IPS-18c (cell line): Measurements from ENCODE around the gene RETREG2.

Source experiments
- H3K4me3 ChIP-seq: 2 replicates; pipeline ENCODE4 v1.7.0; 2013; ENCODE audit warnings: low read depth, mild to moderate bottlenecking, low read length, moderate library complexity; ENCODE audit not compliant: insufficient read depth
- H3K9me3 ChIP-seq: one replicate; pipeline ENCODE4 v1.6.1; 2013; ENCODE audit warnings: mild to moderate bottlenecking, low read length, moderate library complexity; ENCODE audit not compliant: control insufficient read depth, insufficient read depth

RETREG2 gene

DNA sequence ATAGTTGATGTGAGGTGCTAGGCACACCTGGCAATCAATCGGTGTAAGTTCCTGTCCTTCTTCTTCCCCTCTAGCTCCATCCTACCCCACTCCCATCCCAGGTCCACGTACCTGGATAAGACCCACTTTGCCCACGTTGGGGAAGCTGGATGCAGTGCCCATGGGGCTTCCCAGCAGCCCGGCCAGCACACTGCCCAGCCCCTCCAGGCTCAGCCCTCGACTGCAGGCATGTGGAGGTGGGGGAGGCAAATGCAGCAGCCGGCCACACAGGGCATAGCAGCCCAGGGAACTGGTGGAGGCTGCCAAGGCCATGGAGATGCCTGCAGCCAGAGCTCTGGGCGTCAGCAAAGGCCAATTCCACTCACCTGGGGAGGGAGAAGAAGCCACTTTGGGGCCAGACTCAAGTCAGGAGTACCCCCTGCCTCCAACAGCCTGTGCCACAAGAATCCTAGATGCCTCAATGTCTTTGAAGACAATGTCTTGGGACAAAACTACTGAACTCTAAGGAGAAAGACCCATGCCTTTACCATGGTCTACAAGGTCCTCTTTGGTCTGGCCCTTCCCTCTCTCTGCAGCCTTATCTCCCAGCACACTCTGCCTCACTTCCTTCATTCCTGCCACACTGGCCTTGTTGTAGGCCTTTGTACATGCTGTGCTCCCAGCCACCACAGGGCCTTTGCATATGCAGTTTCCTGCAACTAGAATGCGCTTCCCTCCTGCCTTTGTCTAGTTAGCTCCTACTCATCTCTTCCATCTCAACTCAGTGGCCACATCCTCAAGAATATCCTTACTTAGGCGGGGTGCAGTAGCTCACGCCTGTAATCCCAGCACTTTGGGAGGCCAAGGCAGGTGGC, 12.8 kb upstream of the RETREG2 start:
- Histone ChIP-seq H3K4me3 (no peak overlapping the region), H3K9me3 (peaks cover 2% of the 10 kb centered on the region)

DNA sequence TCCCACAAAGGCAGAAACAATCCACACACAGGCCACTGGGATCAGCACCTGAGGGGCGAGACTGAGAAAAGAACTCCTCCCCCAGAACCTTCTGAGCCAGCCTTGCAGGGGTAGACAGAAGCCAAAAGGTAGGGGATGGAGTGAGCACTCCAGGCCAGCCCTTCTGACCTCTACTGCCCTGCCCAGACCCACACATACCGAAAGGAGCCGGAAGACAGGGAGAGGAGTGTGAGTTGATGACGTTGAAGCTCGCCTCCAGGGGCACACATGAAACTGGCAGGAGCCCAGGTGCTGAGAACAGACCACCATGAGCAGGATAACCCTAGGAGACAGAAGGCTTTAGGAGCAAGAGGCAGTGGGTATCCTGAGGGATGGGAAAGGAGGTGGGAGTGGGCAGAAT, 10.1 kb upstream of the RETREG2 start:
- Histone ChIP-seq H3K4me3 (no peak overlapping the region), H3K9me3 (peaks cover 1% of the 10 kb centered on the region)

DNA sequence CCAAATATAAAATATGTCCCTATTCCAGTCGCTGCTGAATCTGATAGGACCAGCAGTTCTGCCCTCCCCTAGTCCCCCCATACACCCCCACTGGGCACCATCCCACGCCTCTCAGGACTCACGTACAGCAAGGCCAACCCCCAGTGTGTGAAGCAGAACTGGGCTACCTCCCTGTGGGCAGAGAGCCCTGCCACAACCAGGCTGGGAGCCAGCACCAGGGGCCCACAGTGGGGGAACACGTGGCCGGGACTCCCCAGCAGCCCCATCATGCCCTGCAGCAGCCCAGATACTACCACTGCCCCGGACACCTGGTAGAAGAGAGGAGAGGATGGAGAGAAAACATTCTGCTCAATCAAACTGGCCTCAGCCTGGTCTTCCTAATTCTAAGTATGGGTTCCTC, 9.5 kb upstream of the RETREG2 start:
- Histone ChIP-seq H3K4me3 (no peak overlapping the region), H3K9me3 (no peaks in the 10 kb centered on the region)

DNA sequence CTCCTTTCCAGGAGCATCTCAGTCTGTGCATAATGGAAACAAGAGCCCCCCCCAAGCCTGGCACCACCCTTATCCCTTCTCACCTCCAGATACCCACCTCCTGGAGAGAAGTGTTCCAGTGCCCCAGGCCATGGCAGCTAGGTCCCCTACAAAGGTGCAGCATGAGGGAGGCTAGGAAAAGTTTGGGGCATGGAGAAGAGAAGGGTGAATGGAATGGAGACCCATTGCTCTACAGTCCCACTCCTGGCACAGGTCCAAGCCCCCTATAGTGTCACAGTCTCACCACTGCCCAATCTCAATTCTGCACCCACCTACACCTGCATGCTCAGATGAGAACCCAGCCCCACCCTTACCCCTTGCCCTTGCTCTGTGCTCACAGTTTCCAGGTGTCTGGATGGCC, 9.1 kb upstream of the RETREG2 start:
- H3K4me3 ChIP-seq = no peak overlapping the region
- H3K9me3 ChIP-seq = no peaks in the 10 kb centered on the region

DNA sequence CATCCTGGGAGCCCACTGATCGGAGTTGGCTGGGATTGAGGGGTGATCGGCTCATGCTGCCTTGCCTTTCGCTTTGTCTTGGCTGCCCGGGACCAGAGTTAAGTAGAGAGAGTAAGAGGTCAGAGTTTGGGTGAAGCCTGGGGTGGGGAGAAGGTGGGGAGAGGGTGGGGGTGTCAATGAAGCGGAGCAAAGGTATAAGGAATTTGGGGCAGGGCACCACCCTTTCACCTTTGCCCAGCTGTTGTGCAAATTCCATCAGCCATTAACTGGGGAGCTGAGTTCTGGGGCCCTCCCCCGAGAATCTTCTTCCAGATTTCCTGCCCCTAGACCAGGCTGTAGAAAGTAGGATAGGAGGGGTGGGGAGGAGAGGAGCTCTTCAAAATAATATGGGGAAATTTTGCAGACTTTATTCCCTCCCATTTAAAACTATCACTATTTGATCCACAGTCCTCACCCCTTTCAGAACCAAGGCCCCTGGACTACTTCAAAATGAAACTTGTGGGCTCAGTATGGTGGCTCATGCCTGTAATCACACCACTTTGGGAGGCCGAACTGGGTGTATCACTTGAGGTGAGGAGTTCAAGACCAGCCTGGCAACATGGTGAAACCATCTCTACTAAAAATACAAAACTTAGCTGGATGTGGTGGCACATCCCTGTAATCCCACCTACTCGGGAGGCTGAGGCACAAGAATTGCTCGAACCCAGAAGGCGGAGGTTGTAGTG, 8.0 kb upstream of the RETREG2 start, which contains the start of gene SLC23A3:
Gene SLC23A3, minus strand, starts transcription at position 100 of the 725 bp plus-strand sequence. Its CDS starts 45 bp downstream, at position 55.
- Histone ChIP-seq H3K4me3 (no peak within 1 kb of the TSS), H3K9me3 (no peaks in the 10 kb centered on the region)

DNA sequence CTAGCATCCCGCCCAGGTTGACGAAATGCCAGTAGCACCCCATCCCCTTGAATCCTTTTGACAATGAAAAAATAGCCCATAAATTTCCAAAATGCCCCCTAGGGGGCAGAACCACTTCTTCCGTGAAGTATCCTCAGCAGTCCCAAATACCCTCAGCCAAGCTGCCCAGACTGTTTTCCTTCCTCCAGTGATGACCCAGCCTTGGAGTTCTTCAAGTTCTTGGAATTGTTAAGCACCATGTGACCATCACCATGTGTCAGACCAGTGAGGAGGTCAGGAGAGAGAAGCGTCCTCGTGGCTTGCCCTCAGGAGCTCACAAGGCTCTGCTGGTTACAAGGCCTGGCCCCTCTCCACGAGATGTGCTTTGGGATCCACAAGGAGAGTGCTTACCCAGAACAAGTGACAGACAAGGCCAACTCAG, 6.8 kb upstream of the RETREG2 start:
- no peak overlapping the region for H3K4me3 ChIP-seq
- H3K9me3 ChIP-seq = no peaks in the 10 kb centered on the region

DNA sequence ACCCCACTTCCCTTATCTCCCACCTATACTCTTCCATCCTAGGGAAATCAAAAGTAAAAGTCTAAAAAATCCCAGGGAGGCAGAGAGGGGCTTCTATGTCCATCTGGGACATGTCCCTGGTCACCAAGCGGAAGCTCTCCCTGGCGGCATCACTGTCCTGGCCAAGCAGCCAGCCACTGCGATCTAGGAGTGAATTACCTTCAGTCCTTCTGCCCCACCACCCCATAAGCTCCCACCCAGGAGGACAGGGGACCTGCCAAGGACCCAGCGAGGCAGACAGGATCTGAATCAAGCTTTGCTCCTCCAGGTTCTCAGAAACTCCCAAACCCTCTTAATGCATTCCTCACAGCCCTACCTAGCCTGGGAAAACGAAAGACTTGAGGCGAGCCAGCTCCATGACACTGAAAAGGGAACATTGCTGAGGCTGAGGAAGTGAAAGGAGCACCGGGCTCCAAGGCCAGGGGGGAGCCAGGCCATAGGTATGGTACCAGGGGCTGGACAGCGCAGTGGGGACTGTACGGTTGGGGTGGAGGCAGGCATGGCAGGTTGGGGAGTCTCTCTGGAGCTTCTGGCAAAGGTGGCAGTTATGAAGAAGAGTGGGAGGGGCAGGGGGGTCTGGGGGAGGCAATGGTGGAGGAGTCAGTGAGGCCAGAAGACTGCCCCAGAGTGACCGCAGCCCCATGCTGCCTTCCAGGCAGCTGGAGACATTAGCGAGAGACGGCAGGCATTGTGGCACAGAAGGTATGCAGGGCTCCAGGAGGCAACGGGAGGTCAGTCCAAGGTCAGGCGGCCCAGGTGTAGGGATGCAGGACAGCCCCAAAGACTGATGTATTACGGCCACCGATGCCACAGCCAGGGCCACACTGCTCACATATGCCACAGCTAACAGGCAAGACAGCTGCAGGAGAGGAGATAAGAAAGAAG, 5.6 kb upstream of the RETREG2 start:
- Histone ChIP-seq H3K4me3 (no peak overlapping the region), H3K9me3 (no peaks in the 10 kb centered on the region)

DNA sequence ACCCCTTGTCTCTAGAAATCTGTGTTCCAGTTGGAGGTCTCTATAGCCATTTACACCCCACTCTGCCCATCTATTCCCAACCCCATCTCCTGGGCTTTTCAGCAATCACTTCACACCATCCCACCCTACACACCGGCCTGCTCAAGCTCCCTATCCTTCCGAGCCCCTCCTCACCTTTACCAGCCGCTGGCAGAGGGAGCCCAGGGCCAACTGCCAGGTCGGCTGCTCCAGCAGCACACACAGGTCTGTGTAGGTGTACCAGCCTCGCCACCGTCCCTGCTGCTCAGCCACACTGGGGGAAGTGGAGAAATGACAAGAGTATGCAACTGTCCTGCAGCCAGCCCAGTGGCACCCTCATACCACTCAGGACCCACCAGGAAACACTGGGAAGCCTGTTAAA, 4.9 kb upstream of the RETREG2 start:
- H3K4me3 ChIP-seq = no peak overlapping the region
- H3K9me3 ChIP-seq = no peaks in the 10 kb centered on the region

DNA sequence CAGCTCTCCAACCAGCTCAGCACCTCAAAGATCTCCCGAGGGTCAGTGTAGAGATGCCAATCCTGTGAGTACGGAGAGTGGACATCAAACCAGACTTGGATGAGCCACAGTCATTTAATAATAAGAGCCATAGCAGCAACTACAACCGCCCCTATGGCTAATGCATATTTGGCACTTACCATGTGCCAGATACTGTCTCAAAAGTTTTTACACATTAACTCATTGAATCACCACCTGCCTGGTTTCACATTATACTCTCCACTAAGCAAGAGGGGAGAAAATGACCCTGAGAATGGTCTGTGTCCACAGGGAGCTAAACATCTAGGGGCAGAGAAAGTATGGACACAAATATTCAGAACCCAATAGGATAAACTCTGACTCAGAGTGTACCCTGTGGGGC, 3.9 kb upstream of the RETREG2 start:
- H3K9me3 ChIP-seq = no peaks in the 10 kb centered on the region

DNA sequence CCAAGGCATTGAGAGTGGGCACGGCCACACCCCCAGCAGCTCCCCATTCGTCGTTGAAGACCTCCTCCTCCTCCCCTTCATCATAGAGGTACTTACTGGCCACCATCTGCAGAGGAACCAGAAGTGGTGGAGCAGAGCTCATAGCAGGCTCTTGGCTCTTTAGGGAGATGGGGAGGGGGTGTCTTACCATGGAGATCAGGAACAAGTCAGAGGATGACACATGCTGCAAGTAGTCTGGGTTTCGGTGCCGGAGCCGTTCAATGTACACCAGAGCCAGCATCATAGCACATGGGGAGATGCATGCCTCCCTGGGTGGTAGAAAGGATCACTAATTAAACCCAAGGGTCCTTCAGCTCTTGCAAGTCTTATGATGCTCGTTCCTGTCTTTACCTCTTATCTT, 3.3 kb upstream of the RETREG2 start:
- Histone ChIP-seq H3K4me3 (no peak overlapping the region), H3K9me3 (no peaks in the 10 kb centered on the region)

More for the DNA sequence above, 3.9 kb upstream of the RETREG2 start:
- no peak overlapping the region for H3K4me3 ChIP-seq

DNA sequence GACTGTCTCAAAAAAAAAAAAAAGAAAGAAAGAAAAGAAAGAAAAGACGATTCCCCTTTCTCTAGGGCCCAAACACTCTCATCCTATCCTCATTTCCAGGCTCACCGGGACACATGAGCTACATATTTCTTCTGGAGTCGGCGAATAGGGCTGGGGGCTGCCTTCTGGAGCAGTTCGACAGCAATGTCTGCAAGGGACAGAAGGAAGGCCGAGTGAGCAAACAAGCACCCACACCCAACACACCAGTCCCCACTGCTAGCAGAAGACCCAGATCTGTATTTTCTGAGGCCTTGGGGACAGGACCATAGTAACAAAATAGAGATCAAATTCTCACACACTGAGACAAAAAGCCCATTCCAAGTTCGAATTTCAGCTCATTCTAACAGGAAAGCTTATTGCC, 2.6 kb upstream of the RETREG2 start:
- H3K4me3 ChIP-seq = 0 out of 2 replicates have a peak overlapping the region, but pooled peaks have one; percentile 73
- H3K9me3 ChIP-seq = no peaks in the 10 kb centered on the region

DNA sequence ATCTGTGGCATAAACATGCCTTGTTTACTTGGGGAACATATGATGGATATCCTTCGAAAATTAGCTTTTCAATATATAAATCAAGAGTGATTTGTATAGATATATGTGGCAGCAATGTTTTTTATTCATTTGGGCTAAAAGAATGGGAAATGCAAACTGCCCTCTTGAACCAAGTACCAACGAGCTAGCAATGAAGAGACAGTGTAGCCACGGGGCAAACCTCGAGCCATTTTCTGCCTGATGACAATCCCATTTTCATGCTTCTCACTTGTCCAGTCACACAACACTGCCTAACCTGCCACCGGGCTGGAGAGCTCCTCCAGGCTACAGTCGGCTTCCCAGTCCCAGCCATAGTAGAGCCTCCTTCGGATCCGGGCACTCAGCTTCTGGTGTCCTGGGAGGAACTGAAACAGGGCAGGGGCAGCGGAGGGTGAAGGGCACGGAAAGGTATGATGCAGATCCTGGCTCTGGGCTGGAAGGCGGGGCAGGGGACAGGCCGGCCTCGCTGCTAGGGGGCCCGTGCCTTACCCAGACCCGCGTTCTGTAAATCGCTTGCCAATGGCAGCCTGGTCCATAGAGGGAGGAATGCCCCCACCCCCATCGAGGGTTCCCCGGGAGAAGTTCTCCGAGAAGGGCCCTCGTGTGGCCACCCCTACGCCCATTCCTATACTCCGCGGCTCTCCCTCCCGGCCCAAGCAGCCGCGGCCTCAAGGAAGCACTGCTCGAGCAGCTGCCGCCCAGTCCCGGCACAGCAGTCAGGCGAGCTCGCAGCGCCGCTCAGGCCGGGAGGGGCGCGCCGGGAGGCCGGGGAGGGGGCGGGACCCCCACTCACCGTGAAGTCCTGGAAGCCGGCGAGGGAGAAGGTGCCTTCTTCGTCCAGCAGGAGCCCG, 1.9 kb upstream of the RETREG2 start:
- Histone ChIP-seq H3K9me3 (no peaks in the 10 kb centered on the region), H3K4me3 (peak overlapping the region; percentile 73)

DNA sequence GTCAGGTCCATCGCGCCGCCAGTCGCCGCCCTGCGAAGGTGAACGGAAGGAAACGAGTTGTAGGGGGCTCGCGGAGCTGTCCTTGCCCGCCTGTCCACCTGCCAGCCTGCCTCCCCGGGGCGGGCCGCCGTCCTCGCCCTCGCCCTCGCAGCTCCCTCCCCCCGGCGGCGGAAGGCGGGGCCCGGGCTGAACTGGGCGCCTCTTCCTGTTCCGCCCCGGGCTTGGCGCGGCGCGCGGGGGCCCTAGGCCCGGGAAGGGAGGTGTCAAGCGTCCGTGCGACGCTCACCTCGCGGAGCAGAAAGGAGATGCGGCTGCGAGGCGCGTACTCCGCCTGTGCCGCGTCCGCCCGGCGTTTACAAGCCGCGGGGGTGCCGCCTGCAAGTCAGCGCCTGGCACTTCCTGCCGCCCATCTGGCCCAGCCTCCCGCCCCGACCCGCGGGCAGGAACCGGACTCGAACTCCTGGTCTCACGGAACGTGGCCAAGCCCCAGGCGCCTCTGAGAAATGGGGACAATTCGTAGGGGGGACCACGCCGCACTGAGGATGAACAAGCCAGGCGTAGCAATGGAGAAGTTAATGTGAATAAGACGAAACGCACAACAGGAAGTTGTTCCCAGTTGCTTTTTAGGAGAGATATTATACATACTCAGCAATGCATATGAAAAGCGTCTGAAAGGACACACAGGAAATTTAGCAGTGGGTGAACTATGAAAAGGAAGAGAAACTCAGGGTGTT, 1.1 kb upstream of the RETREG2 start, which contains the start of gene CNPPD1:
Gene CNPPD1, minus strand, starts transcription at position 108 of the 734 bp plus-strand sequence. Its CDS starts 97 bp downstream, at position 11.
- no peaks in the 10 kb centered on the region for H3K9me3 ChIP-seq

DNA sequence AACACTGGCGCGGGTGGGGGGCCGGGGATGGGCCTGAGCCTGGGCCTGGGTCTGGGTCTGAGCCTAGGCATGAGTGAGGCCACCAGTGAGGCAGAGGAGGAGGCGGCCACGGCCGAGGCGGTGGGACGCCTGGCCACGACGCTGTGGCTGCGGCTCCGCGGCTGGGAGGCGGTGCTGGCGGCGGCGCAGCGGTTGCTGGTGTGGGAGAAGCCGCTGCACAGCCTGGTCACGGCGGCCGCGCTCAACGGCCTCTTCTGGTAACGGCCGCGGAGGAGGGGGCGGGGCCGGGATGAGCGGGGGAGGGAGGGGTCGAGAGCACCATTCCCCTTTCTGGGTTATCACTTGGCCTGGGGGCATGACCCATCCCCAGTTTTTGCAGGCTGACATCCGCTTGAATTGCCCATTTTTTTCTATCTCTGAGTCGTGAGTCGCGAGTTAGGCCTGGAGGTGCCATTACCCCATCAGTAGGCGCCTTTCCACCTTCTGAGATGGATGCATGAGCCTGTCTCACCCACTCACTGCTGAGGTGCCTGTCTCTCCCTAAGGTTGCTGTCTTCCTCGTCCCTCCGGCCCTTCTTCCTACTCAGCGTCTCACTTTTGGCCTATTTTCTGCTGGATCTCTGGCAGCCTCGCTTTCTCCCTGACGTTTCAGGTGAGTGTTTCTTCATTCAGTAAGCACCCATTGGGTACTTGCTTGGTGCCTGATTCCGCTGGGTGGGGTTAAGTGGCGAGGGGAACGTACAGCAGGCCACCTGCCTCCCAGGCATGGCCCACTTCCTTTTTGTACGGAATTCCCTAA, 501 bp downstream of the RETREG2 start:
- Histone ChIP-seq H3K9me3 (no peaks in the 10 kb centered on the region), H3K4me3 (peak overlapping the region; percentile 73)

More for the DNA sequence above, 1.1 kb upstream of the RETREG2 start, which contains the start of gene CNPPD1:
- peak within 1 kb of the TSS; percentile 73 for H3K4me3 ChIP-seq
